GM19351 (cell line): ENCODE data around the gene GOLGA6A.
"Not testable (repeated sequence)": the region's sequence is repeated elsewhere in the genome, so short reads cannot be mapped to it uniquely, and the experiment has no call there.

ENCODE experiments used
- ATAC-seq: cut with Tn5 transposase; IDR thresholded peaks from one replicate; pipeline ENCODE4 v1.9.1; 2021; ENCODE audit warnings: mild to moderate bottlenecking, moderate library complexity; ENCODE audit not compliant: unreplicated experiment

Gene GOLGA6A

DNA sequence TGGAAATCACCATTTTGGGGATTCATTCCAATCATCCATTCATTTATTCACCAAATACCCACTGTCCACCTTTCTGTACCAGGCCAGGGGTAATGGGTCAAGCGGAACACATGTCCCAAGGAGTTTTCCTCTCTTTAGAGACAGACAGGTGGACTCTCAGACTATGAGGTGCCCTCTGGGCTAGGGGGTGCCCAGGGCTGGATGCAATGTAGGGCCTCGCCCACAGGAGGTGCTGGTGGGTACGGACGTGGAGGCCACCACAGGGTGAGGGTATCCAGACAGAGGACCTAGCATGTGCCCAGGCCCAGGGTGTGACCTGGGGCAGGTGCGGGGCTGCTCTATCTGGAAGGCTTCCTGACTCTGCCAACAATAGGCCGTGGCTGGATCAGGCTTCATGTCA, 26.3 kb upstream of the GOLGA6A start:
- ATAC-seq = not testable (repeated sequence)

DNA sequence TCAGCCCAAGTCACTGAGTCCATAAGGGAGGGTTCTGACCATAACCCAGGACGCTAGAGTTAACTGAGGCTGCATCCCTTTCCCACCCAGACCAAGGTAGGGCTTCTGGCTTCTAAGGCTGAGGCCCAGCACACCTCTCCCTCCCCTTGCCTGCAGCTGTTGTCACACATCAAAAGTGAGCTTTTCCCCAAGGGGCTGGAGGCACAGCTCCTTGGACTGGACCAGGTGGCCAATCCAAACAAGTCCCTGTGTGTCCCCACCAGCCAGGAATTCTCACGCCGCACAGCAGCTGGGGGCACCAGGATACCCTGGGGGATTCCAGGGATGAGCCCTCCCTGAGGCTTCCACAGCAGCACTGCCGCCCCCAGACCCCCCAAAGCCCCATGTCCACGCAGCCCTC, 25.8 kb upstream of the GOLGA6A start:
- ATAC-seq = no peak

DNA sequence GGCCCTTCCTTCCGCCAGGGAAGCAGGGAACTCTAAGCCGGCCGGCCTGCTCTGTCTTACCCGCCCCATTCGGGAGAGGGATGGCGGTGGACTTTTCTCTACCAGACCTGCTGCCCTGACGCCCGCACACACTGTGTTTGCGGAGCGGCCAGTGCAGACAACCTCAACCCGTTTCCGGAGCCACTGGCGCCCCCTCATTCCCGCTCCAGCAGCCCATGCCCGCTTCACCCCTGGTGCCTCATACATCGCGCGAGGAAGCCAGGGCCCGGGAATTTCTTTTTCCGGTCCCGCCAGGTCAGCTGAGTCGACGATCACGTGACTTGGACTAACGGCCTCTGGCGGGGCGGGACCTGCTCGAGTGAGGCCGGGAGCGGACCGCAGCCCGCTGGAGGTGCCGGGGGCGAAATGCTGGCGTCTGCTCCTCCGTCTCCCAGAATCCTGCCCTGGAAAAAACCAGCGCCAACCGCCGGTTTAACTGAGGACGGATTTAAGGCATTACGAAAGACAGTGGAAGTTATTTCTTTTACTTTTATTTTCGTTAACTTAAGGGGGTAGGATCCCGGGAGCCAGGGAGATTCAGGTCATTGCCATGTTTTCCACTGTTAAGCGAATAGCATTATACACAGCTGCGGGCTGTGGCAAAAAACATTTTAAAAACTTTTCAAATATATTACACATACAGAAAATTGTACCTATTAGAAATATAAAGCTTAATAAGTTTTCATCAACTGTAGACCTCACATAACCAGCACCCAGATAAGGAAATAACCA, 17.8 kb upstream of the GOLGA6A start:
- ATAC-seq = peak; percentile 85

DNA sequence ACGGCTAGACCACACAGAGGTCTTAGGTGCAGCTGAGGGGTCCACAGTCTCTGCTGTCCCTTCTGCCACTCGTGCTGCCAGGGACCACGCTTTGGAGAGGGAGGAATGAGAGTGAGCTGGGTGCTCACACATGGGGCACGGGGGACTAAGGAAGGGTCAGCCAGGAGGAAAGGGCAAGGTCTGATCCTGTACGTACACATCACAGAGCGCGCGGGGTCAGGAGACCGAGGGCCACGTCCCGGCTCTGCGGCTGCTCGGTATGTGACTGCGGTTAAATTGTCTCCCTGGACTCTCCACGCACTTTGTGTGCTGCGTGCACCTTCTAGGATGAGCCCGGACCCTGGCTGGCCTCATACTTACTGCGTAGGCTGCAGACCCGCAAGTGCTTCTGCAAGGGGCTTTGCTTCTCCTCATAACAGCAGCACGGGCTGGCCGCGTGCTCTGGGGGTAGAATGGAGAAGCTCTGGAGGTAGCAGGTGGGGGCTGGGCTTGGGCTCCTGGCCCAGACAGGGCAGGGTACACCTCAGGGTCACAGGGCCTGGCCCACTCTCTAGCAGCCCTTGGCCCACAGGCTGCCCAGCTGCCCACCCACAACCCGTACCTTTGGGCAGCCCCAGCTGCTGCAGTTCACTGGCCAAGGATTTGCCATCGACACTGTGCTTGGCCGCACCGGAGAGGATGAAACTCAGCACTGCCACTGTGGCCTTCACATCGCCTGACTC, 14.6 kb upstream of the GOLGA6A start:
- not testable (repeated sequence) for ATAC-seq

DNA sequence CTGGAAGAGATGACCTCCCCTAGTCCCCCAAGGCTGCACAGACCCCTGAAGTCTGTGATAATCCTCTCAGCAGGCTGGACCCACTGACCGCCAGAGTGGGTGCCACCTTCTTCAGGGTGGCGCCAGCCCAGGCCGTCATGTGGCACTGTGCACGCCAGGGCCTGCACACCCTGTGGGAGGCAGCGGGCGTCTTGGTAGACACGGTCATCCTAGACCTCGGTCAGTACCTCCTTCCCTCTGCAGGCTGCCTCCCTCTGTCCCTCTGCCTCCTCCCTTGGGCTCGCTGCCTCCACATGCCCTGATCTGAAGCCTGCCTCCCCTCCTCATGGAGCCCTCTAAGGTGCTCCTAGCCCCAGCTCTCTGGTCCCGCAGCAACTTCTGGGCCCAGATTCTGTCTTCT, 13.3 kb upstream of the GOLGA6A start:
- not testable (repeated sequence) for ATAC-seq

DNA sequence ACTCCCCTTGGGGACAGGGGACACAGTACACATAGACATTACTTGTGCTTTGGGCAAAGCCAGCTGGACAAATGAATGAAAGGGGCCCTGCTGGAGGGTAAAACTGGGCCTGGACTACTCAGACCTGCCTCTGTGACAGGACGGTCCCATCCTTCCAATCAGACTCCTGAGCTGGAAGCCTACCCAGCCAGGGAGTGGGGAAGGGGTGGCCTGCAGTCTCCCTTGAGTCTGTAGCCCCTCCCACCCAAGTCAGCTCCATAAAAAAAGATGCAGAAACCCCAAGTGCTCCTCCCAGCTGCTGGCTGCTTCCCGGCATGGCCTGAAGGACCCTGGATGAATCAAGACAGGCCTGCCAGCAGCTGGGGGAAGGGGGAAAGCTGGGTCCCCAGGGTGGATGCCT, 12.2 kb upstream of the GOLGA6A start:
- not testable (repeated sequence) for ATAC-seq

DNA sequence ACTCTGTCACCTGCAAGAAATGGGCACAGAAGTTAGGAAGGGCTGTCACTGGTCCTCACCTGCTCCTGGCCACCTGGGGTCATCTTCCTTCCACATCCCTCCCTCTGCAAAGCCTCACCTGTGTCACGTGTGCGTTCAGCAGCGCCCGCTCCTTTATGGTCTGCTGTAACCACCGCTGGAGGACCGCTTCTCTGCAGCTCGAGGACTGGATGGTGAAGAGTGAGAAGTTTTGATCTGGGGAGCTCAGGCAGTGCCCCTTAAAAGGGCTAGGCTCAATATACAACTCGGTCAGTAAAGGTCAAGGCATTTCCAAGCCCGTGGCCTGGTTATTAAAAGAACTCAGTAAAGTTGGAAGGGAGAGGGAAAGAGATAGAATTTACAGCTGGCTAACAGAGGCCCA, 6.6 kb downstream of the GOLGA6A start:
- not testable (repeated sequence) for ATAC-seq

DNA sequence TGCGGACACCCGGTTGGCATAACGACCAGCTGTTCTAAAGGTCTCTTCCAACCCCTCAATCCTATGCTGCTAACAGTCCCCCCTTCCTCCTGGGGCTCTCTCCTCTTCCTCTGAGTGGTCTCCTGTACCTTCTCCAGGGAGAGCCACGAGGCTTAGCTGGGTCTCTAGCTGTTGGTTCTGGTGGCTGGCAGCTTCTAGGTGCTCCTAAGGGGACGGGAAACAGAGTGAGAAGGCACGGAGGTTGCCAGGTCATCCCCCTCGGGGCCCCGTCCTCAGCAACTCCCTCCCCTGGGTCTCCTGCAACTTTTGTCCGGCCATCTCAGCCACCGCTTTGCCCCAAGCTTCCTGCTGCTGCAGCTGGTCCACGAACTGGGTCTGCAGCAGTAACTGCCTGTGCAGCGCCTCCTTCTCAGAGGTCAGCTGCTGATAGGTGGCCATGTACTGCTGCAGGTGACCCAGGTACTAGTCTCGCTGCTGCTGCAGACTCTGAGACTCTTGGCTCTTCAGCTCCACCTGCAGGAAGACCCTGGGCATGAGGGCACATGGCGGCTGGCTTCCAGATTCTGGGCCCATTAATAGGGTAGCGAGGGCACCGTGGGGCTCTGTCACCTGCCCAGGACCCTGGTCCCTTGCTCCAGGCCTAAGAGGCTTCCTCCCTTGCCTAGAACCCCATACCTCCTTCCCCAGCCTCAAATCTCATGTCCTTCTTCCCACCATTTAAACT, 9.6 kb downstream of the GOLGA6A start:
- ATAC-seq = not testable (repeated sequence)

DNA sequence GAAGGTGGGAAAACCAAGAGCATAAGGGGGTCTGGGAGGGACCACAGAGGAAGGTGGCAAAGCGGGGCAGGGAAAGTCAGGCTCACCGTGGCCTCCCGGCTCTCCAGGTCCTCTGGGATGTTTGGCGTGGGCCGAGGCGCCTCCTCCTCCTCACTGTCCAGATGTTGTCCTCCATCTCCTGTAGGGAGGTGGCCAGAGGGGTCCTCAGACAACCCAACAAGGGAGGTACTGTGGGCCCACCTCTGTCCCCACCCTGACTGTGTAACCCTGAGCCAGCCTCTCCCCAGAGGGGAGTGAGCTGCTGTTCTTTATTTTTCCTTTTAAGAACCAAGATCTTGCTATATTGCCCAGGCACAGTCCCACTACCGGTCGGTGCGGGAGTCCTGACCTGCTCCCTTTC, 10.2 kb downstream of the GOLGA6A start:
- ATAC-seq = not testable (repeated sequence)

DNA sequence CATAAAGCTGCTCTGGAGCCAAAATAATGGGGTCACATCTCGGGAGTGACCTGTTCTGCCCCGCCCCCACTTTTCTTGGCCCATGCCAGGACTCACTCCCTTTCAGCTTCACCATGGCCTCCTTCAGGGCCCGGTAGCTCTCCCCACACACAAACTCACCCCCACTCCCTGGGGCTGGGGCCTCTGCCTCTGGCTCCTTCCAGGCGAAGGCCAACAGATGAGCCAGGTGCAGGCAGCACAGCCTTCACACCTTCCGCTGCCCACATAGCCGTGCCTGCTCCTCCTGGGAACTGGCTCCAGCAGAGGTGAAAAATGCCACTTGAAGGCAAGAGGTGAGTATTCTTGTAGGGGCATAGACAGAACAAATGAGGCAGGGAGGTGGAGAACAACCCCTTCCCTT, 10.7 kb downstream of the GOLGA6A start:
- not testable (repeated sequence) for ATAC-seq

DNA sequence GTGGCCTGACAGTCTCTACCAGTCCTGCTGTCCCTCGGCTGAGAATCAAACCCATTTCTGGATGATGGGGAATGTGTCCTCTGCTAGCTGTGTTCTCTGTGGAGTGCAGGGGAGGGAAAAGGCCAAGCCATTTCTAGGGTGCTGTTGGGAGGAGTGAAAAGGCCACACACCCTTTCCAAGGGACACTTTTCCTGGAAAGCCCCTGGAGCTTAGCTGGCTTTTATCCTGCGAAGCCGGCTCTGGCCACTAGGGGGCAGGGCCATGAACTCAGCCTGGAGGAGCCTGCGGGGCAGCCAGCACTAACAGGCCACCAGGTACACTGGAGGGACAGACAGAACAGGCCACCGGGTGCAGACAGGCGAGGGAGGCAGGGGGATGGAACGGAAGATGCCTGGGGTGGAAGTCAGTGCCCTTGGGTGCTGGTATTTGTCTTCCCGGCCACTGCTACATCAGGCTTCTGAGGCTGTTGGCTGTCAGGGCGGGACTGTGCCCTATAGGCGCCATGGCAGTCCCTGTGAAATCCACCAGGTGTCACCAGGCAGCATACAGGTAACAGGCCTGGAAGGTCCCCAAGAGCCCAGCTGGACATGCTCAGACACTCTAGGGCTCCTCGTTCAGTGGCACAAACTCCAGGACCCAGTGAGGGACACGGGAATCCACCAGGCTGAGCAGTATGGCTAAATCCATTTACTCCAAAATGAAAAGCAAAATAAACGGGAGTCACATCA, 16.5 kb downstream of the GOLGA6A start:
- ATAC-seq = not testable (repeated sequence)

DNA sequence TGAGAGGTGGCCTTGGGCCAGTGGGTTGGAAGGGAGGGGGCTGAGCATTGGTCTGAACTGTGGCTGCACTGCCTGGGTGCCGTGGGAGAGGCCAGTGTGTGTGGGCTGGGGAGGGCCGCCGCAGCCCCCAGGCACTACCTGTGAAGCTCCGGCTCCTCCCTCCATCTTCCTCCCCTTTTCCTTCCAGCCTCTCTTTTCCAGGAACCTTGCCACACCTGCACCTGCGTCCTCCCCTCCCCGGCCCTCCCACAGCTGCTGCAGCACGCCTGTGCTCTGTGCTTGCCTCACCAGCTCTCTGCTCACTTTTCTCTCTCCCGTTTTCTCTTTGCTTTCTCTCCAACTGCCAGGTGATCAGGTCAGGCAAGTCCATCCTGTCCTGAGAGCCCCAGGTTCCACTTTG, 17.5 kb downstream of the GOLGA6A start:
- not testable (repeated sequence) for ATAC-seq

DNA sequence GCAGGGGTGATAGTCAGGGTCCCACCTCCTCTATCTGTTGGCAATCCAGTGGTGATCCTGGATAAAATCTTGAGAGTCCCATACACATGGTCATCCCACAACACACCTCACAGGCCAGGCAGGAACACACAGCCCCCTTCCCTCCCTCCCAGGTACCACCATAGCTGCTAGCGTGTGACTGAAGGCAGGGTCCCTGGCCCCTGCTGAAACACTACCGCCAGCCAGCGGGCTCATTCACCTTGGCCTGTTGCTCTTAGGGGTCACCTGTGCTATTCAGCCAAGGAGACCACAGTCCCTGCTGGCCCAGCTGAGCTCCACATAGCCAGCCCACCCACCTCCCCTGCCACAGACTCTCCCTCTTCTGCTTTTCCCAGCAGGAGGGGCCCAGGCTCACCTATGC, 18.2 kb downstream of the GOLGA6A start:
- ATAC-seq = not testable (repeated sequence)

DNA sequence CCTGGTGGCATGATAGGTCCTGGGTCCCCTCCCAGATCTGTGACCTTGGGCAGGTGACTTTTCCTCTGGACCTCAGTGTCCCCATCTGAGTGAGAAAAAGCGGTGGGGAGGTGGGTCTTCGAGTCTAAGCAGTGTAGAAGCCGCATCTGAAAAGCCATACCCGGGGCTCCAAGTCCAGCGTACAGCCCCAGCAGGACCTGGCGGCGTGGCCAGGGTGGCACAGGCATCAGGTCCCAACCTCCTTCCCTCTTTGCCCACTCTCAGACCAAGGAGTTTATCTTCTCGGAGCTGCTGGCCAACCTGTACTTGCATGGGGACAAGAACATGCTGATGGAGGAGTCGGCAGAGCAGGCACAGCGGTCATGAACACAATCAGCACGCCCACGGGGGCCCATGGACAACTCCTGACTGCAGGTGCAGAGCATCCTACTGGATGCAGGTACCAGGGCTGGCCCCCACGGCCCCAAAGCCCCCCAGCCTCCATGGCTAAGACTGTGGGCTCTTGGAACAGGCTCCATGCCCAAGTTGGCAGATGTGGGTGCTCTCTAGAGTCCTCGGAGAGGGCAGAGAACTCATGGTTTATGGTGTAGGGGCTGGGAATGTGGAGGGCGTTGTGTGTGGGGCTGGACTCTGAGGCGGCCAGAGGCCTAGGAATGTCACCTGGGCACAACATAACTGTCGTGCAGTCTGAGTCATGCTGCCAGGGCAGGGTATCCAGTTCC, 18.8 kb downstream of the GOLGA6A start:
- not testable (repeated sequence) for ATAC-seq

DNA sequence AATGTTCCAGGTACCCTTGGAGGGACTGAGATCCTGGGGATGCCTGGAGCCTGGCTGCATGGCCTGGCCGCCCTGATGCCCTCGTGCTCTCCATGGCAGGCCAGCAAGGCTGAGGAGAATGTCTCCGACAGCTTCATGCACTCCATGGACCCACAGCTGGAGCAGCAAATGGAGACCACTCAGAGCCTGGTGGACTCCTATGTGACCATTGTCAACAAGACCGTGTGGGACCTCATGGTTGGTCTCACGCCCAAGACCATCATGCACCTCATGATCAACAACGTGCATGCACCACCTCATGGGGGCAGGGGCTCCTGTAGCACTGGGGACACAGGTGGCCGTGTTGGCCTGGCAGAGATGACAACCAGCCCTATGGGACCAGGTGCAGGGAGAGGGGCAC, 19.7 kb downstream of the GOLGA6A start:
- ATAC-seq = no peak

DNA sequence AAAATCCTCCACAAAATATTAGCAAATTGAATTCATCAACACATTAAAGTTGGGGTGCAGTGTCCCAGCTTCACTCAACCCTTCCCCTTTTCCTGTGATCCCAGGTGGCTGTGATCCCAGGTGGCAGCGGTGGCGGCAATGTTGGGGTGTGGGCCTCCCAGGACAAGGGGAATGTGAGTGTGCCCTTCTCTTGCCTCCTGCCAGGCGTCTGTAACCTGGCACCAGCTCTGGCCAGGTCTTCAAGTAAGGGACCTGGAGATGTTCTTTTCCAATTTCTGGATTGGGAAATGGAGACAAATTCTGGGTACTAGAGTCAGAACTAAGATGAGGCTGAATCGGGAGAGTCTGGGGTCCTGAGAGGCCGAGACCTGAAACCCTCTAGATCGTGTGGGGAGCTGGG, 20.1 kb downstream of the GOLGA6A start:
- no peak for ATAC-seq

DNA sequence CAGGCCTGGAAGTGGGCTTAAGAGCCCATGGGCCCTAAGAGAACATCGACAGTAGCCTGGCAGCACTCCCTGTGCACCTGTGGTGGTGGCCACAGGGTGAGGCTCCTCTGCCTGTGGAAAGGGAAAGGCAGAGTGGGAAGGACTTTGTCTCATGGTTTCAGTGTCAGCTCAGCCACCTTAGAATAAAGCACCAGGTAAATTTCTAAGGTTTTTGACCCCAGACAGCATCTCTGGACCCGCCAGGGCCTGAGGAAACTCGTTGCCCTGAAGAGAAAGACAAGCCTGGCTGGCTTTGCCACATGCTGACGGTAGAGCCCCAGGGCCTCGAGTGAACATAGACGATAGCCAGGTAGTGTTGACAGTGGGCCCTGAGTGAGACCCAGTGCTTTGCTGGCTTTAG, 22.1 kb downstream of the GOLGA6A start:
- no peak for ATAC-seq

DNA sequence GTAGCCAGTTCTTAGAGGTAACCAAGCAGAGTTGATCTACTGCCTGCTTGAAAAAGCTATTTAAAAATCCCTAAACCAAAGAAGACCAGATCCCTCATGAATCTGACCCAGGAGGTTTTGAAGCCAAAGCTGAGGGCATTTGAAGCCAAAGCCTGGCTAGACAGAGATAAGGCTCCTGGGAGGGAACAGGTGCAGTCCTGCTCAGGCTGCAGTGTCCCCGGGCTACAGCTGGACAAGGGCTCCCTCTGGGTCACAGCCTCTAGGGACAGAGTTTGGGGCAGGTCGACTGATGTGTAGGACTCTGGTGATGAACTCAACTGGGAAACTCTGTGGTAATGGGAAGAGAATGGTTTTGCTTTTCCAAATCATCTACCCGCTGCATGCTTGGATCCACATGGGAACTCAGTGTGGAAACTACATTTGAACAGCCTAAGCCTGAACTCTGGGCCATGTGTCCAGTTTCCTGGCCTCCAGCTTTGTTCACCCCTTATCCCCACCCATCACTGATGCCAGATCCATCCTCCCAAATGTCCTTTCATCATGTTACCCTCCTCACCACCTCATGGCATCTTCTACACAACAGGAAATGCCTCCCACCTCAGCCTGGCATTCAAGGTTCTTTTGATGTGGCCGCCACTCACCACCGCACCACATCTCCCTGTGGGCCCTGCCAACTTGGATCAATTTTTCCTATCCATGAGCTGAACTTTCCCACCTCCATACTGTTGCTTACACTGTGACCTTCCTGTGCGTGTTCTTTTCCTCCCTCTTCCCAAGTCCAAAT, 23.1 kb downstream of the GOLGA6A start:
- not testable (repeated sequence) for ATAC-seq

DNA sequence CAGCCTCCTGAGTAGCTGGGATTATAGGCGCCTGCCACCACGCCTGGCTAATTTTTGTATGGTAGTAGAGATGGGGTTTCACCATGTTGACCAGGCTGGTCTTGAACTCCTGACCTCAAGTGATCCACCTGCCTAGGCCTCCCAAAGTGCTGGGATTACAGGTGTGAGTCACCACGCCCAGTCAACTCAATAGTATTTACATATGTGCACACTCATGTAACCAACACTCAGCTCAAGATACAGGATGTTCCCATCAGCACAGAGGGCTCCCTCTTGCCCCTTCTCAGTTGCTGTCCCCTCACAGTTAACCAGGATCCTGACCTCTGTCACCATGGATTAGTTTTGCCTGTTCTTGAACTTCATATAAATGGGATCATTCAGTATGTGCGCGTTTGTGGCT, 26.0 kb downstream of the GOLGA6A start:
- not testable (repeated sequence) for ATAC-seq

DNA sequence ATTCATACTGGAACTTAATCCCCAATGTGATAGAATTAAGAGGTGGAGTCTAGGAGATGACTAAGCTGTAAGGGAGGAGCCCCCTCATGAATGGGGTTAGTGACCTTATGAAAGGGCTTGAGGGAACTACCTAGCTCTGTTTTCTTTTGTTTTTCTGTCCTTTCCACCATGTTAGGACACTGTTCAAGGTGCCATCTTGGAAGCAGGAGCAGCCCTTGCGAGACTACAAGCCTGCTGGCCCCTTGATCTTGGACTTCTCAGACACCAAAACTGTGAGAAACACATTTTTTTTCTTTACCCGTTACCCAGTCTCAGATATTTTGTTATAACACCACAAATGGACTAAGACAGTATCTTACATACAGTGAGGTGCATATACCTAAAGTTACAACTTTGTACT, 26.5 kb downstream of the GOLGA6A start:
- no peak for ATAC-seq
